Esophagus muscularis mucosa (tissue), 3 donors: ENCODE results near the gene NCOA3.
"Not testable (repeated sequence)": the region's sequence is repeated elsewhere in the genome, so short reads cannot be mapped to it uniquely, and the experiment has no call there.

Source experiments
- POLR2A ChIP-seq: fragments of 450-650 bp; IDR thresholded peaks from one replicate; pipeline ENCODE4 v1.6.1; 2017; ENCODE audit warnings: antibody characterized with exemption, moderate library complexity, mild to moderate bottlenecking, low read depth
- TF ChIP-seq, protein P1 (sequence below), 3 experiments: fragments of 200-600 bp in 2 of 3; fragments of 450-650 bp in 1 of 3; sonication (generic) in 2 of 3; IDR thresholded peaks; one replicate each; pipeline ENCODE4 v1.5.1; 2017 to 2019; ENCODE audit warnings: antibody characterized with exemption in 3 of 3, mild to moderate bottlenecking in 2 of 3, moderate library complexity in 1 of 3

DNA sequence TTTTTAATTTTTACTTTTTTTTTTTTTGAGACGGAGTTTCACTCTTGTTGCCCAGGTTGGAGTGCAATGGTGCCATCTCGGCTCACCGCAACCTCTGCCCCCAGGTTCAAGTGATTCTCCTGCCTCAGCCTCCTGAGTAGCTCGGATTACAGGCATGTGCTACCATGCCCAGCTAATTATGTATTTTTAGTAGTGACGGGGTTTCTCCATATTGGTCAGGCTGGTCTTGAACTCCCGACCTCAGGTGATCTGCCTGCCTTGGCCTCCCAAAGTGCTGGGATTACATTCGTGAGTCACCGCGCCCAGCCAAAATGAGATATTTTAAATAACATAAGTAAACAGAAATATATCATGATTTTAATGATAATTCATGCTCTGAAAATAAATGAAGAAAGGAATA is 1.6 kb upstream of the NCOA3 start:
- TF ChIP-seq, protein P1, sequence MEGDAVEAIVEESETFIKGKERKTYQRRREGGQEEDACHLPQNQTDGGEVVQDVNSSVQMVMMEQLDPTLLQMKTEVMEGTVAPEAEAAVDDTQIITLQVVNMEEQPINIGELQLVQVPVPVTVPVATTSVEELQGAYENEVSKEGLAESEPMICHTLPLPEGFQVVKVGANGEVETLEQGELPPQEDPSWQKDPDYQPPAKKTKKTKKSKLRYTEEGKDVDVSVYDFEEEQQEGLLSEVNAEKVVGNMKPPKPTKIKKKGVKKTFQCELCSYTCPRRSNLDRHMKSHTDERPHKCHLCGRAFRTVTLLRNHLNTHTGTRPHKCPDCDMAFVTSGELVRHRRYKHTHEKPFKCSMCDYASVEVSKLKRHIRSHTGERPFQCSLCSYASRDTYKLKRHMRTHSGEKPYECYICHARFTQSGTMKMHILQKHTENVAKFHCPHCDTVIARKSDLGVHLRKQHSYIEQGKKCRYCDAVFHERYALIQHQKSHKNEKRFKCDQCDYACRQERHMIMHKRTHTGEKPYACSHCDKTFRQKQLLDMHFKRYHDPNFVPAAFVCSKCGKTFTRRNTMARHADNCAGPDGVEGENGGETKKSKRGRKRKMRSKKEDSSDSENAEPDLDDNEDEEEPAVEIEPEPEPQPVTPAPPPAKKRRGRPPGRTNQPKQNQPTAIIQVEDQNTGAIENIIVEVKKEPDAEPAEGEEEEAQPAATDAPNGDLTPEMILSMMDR (IDR thresholded peaks at IDR 0.05) = not testable (repeated sequence)
- not testable (repeated sequence) for TF ChIP-seq POLR2A
